Umbilical cord (tissue), 2 donors: ENCODE results near the gene IRS1. TPM values are rescaled to one million over a fixed set of nuclear protein-coding genes. Genes with fewer than 3 reads are reported as not detected.
"Not testable (repeated sequence)": the region's sequence is repeated elsewhere in the genome, so short reads cannot be mapped to it uniquely, and the experiment has no call there.

Experiments
- DNase-seq: peaks from one replicate; pipeline ENCODE4 v3.0.0-alpha.2; 2015; ENCODE audit warnings: low spot score
- total RNA-seq: library from RNA; depleted of rRNA; stranded (reverse); fragments of >200 nt; gene quantifications from one replicate; pipeline ENCODE4 v1.2.3, GENCODE V29; 2014; ENCODE audit warnings: low replicate concordance; ENCODE audit not compliant: insufficient read depth

Gene IRS1
- 15.2 TPM for total RNA-seq

GRCh38 chr2:226799211-226799975 lies at the start of gene IRS1:
Gene IRS1 (minus strand): TSS chr2:226799820. CDS start chr2:226798738, 1,082 bp downstream.
- peak; percentile 87 for DNase-seq

- DNase-seq = no peak
Observed at GRCh38 chr2:226849349-226849748, 49.7 kb upstream of the IRS1 start.

GRCh38 chr2:226847511-226847910 lies 47.9 kb upstream of the IRS1 start:
- DNase-seq = no peak

GRCh38 chr2:226847090-226847489 lies 47.5 kb upstream of the IRS1 start:
- DNase-seq = no peak

- no peak for DNase-seq
Observed at GRCh38 chr2:226845386-226846116, 45.9 kb upstream of the IRS1 start.

GRCh38 chr2:226843001-226843400 lies 43.4 kb upstream of the IRS1 start:
- not testable (repeated sequence) for DNase-seq

- DNase-seq = no peak
Observed at GRCh38 chr2:226839951-226840350, 40.3 kb upstream of the IRS1 start.

- DNase-seq = no peak
Observed at GRCh38 chr2:226839161-226839560, 39.5 kb upstream of the IRS1 start.

GRCh38 chr2:226838722-226839121 lies 39.1 kb upstream of the IRS1 start:
- no peak for DNase-seq

- DNase-seq = no peak
Observed at GRCh38 chr2:226837787-226838603, 38.4 kb upstream of the IRS1 start.

GRCh38 chr2:226837334-226837733 lies 37.7 kb upstream of the IRS1 start:
- DNase-seq = no peak

GRCh38 chr2:226836548-226836885 lies 36.9 kb upstream of the IRS1 start:
- no peak for DNase-seq

GRCh38 chr2:226835796-226836547 lies 36.4 kb upstream of the IRS1 start, which contains the start of gene RHBDD1:
Gene RHBDD1 (plus strand): TSS chr2:226836054. CDS start chr2:226864694, 28,640 bp downstream.
- DNase-seq = peak; percentile 97

- DNase-seq = no peak
Observed at GRCh38 chr2:226835420-226835795, 35.8 kb upstream of the IRS1 start.

GRCh38 chr2:226834880-226835279 lies 35.3 kb upstream of the IRS1 start:
- not testable (repeated sequence) for DNase-seq

- no peak for DNase-seq
Observed at GRCh38 chr2:226832061-226832460, 32.4 kb upstream of the IRS1 start.

- no peak for DNase-seq
Observed at GRCh38 chr2:226831266-226831665, 31.6 kb upstream of the IRS1 start.

- DNase-seq = no peak
Observed at GRCh38 chr2:226829721-226830631, 30.4 kb upstream of the IRS1 start.

- DNase-seq = no peak
Observed at GRCh38 chr2:226828191-226828590, 28.6 kb upstream of the IRS1 start.

GRCh38 chr2:226825056-226825455 lies 25.4 kb upstream of the IRS1 start:
- DNase-seq = no peak
